Keratinocyte (primary cell): ENCODE data around the gene IL11.

Experiments
- EZH2 ChIP-seq: IDR thresholded peaks from one replicate; pipeline ENCODE4 v1.6.1; 2012; ENCODE audit warnings: inconsistent platforms, mild to moderate bottlenecking, low read length, moderate library complexity
- TF ChIP-seq, protein P1 (sequence below), 3 experiments: IDR thresholded peaks in 1 of 3; conservative IDR thresholded peaks in 1 of 3; optimal IDR thresholded peaks in 1 of 3; 2 replicates in 2 of 3; 3 replicates in 1 of 3; pipeline versions ENCODE3 to v1.5.1; 2011; ENCODE audit warnings: low read length in 3 of 3, mild to moderate bottlenecking in 3 of 3, moderate library complexity in 2 of 3, control low read depth in 1 of 3, inconsistent platforms in 1 of 3; ENCODE audit not compliant: insufficient read depth in 2 of 3; ENCODE audit errors: extremely low read depth in 1 of 3

GRCh38 chr19:55314396-55314795 is 55.9 kb downstream of the IL11 start:
- TF ChIP-seq, protein P1, sequence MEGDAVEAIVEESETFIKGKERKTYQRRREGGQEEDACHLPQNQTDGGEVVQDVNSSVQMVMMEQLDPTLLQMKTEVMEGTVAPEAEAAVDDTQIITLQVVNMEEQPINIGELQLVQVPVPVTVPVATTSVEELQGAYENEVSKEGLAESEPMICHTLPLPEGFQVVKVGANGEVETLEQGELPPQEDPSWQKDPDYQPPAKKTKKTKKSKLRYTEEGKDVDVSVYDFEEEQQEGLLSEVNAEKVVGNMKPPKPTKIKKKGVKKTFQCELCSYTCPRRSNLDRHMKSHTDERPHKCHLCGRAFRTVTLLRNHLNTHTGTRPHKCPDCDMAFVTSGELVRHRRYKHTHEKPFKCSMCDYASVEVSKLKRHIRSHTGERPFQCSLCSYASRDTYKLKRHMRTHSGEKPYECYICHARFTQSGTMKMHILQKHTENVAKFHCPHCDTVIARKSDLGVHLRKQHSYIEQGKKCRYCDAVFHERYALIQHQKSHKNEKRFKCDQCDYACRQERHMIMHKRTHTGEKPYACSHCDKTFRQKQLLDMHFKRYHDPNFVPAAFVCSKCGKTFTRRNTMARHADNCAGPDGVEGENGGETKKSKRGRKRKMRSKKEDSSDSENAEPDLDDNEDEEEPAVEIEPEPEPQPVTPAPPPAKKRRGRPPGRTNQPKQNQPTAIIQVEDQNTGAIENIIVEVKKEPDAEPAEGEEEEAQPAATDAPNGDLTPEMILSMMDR (optimal IDR thresholded peaks at IDR 0.05 in 1 of 3, IDR thresholded peaks at IDR 0.05 in 1 of 3, conservative IDR thresholded peaks at IDR 0.05 in 1 of 3; ENCODE audit: extremely low read depth in 1 of 3, insufficient read depth in 2 of 3, low read length in 3 of 3): no peak
- TF ChIP-seq EZH2: no peak
